NK-92 (cell line): ENCODE results near the gene SLC18A3.

Source experiments
- DNase-seq: peaks from one replicate; lab custom pipeline; 2025; ENCODE audit not compliant: unreplicated experiment; lab: John Stamatoyannopoulos, UW

The SLC18A3 gene

GRCh38 chr10:49625411-49625810 is 15.3 kb downstream of the SLC18A3 start:
- DNase-seq = no peak

GRCh38 chr10:49627038-49627437 is 16.9 kb downstream of the SLC18A3 start:
- DNase-seq = no peak

- DNase-seq = no peak
Measured at GRCh38 chr10:49627644-49628247, 17.6 kb downstream of the SLC18A3 start.

GRCh38 chr10:49628599-49628998 is 18.5 kb downstream of the SLC18A3 start:
- no peak for DNase-seq

GRCh38 chr10:49629431-49629881 is 19.3 kb downstream of the SLC18A3 start:
- no peak for DNase-seq

- DNase-seq = no peak
Measured at GRCh38 chr10:49631975-49632374, 21.9 kb downstream of the SLC18A3 start.

- no peak for DNase-seq
Measured at GRCh38 chr10:49632406-49633317, 22.6 kb downstream of the SLC18A3 start.

- DNase-seq = no peak
Measured at GRCh38 chr10:49633327-49634068, 23.4 kb downstream of the SLC18A3 start.

GRCh38 chr10:49634069-49634660 is 24.1 kb downstream of the SLC18A3 start:
- DNase-seq = no peak

GRCh38 chr10:49642311-49642710 is 32.2 kb downstream of the SLC18A3 start:
- no peak for DNase-seq

GRCh38 chr10:49643241-49644034 is 33.3 kb downstream of the SLC18A3 start:
- DNase-seq = no peak

GRCh38 chr10:49644035-49644646 is 34.0 kb downstream of the SLC18A3 start:
- DNase-seq = no peak

- no peak for DNase-seq
Measured at GRCh38 chr10:49645417-49645816, 35.3 kb downstream of the SLC18A3 start.

- no peak for DNase-seq
Measured at GRCh38 chr10:49645871-49646870, 36.1 kb downstream of the SLC18A3 start.

GRCh38 chr10:49647554-49647953 is 37.4 kb downstream of the SLC18A3 start:
- DNase-seq = no peak

GRCh38 chr10:49647985-49648795 is 38.1 kb downstream of the SLC18A3 start:
- DNase-seq = no peak

GRCh38 chr10:49649294-49649693 is 39.2 kb downstream of the SLC18A3 start:
- DNase-seq = no peak
